ENCODE data around the gene FSTL4.

FSTL4 gene

GRCh38 chr5:133261993-133262392 is 350.3 kb downstream of the FSTL4 start:
- DNase-seq (ENCODE audit: low spot score) = no peak

GRCh38 chr5:133260715-133261114 is 351.6 kb downstream of the FSTL4 start:
- DNase-seq (ENCODE audit: low spot score) = no peak

- DNase-seq (ENCODE audit: low spot score) = no peak
Measured at GRCh38 chr5:133259199-133259997, 352.9 kb downstream of the FSTL4 start.

GRCh38 chr5:133257977-133258376 is 354.4 kb downstream of the FSTL4 start:
- DNase-seq (ENCODE audit: low spot score) = no peak

GRCh38 chr5:133256276-133256675 is 356.1 kb downstream of the FSTL4 start:
- DNase-seq (ENCODE audit: low spot score) = no peak

- DNase-seq (ENCODE audit: low spot score) = no peak
Measured at GRCh38 chr5:133254803-133255202, 357.5 kb downstream of the FSTL4 start.

GRCh38 chr5:133253671-133254070 is 358.7 kb downstream of the FSTL4 start:
- no peak for DNase-seq (ENCODE audit: low spot score)

GRCh38 chr5:133253070-133253469 is 359.3 kb downstream of the FSTL4 start:
- DNase-seq (ENCODE audit: low spot score) = no peak

- DNase-seq (ENCODE audit: low spot score) = no peak
Measured at GRCh38 chr5:133252133-133252480, 360.2 kb downstream of the FSTL4 start.

- no peak for DNase-seq (ENCODE audit: low spot score)
Measured at GRCh38 chr5:133251296-133252132, 360.8 kb downstream of the FSTL4 start.

GRCh38 chr5:133250527-133250926 is 361.8 kb downstream of the FSTL4 start:
- no peak for DNase-seq (ENCODE audit: low spot score)

- no peak for DNase-seq (ENCODE audit: low spot score)
Measured at GRCh38 chr5:133249593-133249992, 362.7 kb downstream of the FSTL4 start.

- DNase-seq (ENCODE audit: low spot score) = no peak
Measured at GRCh38 chr5:133247881-133248624, 364.3 kb downstream of the FSTL4 start.

- no peak for DNase-seq (ENCODE audit: low spot score)
Measured at GRCh38 chr5:133247151-133247709, 365.1 kb downstream of the FSTL4 start.

- DNase-seq (ENCODE audit: low spot score) = no peak
Measured at GRCh38 chr5:133246376-133247150, 365.8 kb downstream of the FSTL4 start.

- DNase-seq (ENCODE audit: low spot score) = no peak
Measured at GRCh38 chr5:133246053-133246370, 366.3 kb downstream of the FSTL4 start.

- no peak for DNase-seq (ENCODE audit: low spot score)
Measured at GRCh38 chr5:133245191-133246052, 366.9 kb downstream of the FSTL4 start.

- DNase-seq (ENCODE audit: low spot score) = no peak
Measured at GRCh38 chr5:133244242-133244641, 368.1 kb downstream of the FSTL4 start.

GRCh38 chr5:133243196-133243595 is 369.1 kb downstream of the FSTL4 start:
- DNase-seq (ENCODE audit: low spot score) = no peak

- DNase-seq (ENCODE audit: low spot score) = no peak
Measured at GRCh38 chr5:133242221-133242835, 370.0 kb downstream of the FSTL4 start.
